Left kidney (tissue), 2 donors: ENCODE measurements around the gene CAMKK2. TPM values are rescaled to one million over a fixed set of nuclear protein-coding genes. Genes with fewer than 3 reads are reported as not detected.

Experiments
- DNase-seq: peaks from one replicate; pipeline ENCODE4 v3.0.0-alpha.2; 2013
- polyA plus RNA-seq: library from polyadenylated mRNA; unstranded; fragments of 120-200 nt; gene quantifications from one replicate; pipeline ENCODE4 v1.2.1, GENCODE V29; 2013; ENCODE audit not compliant: insufficient read length

Gene CAMKK2
- polyA plus RNA-seq, 1 donor = 37.6 TPM

DNA sequence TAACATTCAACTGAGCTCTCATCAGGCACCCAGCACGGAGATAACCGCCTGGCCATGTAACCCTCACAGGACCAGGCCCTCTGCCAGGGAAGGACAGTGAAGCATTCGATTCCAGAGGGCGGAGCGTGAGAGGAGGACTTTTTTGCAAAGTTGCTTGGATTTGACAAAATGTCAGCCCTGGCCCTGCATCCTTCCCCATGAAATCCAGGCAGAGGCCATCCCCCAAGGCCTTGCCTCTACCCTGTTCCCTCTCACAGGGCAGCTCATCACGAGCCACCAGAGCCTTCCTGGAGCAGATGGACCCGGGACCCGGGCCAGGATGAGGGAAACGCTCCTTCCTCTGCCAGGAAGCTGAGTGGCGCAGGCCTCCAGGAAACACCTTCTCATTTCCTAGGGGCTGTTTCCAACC lies 17.0 kb downstream of the CAMKK2 start:
- no peak for DNase-seq

GRCh38 chr12:121279071-121279375 lies 17.5 kb downstream of the CAMKK2 start:
- DNase-seq = no peak

- DNase-seq = no peak
Measured at GRCh38 chr12:121278169-121279070, 18.1 kb downstream of the CAMKK2 start.

- DNase-seq = no peak
Measured at GRCh38 chr12:121277374-121277759, 19.1 kb downstream of the CAMKK2 start.

- no peak for DNase-seq
Measured at GRCh38 chr12:121274036-121274763, 22.3 kb downstream of the CAMKK2 start.

GRCh38 chr12:121273364-121273896 lies 23.1 kb downstream of the CAMKK2 start:
- DNase-seq = no peak

DNA sequence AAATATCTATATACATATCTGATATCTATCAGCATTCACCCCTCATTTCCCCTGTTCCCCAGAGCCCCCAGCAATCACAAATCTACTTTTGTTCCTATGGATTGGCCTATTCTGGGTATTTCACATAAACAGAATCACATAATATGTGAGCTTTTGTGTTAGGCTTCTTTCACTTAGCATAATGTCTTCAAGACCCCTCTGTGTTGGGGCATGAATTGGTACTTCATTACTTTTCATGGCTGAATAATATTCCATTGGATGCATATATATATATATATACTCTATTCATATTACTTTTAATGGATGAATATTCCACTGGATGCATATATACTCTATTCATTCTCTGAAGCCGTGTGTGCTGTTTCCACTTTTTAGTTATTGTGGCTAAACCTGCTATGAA lies 28.7 kb downstream of the CAMKK2 start:
- DNase-seq = no peak

DNA sequence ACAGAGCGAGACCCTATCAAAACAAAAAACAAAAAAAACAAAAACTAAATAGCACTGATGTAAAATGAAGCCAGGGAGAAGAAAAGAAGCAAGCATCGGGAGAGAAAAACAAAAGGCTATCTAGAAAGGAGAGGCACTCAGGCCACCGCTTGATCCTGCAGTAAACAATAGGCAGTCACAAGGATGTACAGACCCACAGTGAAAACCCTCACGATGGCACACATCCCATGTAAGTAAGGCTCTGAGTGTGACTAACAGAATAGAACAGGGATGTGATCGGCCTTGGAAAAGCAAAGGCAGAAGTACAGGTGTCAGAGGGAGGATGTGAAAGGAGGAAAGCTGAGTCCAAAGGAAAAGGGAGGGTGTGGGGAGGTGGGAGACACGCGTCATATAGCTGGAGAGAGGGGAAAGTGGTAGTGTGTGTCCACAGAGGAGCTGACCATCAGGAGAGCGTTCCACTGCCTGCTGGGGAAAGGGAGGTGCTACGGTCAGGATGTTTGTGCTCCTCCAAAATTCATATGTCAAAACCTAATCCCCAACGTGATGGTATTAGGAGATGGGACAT lies 31.5 kb downstream of the CAMKK2 start:
- no peak for DNase-seq

DNA sequence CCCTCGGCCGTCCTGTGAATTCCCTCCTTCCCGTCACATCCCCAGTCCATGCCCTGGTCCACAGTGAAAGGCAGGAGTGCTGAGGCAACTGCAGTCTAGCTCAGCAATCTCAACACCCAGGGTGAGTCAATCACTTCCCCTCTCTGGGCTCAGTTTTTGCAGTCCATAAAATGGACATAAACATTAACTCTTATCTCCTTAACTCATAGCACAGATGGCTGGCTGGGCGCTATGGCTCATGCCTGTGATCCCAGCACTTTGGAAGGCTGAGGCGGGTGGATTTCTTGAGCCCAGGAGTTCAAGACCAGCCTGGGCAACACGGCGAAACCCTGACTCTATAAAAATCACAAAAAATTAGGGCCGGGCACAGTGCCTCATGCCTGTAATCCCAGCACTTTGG lies 32.4 kb downstream of the CAMKK2 start:
- DNase-seq = no peak

GRCh38 chr12:121263206-121263935 lies 33.1 kb downstream of the CAMKK2 start:
- DNase-seq = no peak

GRCh38 chr12:121261398-121261797 lies 35.1 kb downstream of the CAMKK2 start:
- DNase-seq = no peak

DNA sequence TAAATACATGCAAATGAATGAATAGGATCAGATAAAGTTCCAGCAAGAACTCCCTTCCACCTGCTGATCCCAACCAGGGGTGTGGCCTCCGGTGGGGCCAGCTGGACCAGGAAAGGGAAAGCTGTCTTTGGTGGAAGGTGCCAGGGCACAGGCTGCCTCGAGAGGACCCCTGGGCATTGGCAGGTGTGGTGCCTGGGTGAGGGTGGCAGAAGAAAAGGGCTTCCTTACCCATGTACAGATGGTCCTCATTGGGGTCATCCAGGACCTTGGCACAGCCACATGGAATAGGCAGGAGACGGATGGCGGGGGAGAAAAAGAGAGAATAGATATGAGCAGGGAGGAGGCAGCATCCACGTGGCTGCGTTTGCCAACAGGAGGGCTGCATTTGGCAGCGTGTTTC lies 36.4 kb downstream of the CAMKK2 start:
- DNase-seq = no peak

- no peak for DNase-seq
Measured at GRCh38 chr12:121259074-121259473, 37.4 kb downstream of the CAMKK2 start.

DNA sequence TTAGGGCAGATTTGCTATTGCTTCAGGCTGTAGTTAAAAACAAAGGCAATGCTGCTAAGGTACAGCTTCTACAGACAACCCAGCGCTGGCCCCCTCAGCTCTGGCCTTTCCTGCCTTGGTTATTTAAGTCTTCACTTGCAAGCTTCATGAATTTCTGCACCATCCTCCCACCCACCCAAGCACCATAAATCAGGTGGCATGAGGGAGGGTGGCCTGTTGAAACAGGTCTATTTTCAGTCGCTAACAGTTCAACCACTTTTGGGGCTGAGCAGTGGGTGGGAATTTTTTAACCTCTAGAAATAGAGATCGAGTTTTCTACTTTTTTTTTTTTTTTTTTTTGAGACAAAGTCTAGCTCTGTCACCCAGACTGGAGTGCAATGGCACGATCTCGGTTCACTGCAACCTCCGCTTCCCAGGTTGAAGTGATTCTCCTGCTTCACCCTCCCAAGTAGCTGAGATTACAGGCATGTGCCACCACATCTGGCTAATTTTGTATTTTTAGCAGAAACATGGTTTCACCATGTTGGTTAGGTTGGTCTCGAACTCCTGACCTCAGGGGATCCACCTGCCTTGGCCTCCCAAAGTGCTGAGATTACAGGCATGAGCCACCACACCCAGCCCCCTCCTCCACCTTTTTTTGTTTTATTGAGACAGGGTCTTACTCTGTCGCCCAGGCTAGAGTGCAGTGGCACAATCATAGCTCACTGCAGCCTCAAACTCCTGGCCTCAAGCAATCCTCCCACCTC lies 38.6 kb downstream of the CAMKK2 start:
- DNase-seq = peak; percentile 84

DNA sequence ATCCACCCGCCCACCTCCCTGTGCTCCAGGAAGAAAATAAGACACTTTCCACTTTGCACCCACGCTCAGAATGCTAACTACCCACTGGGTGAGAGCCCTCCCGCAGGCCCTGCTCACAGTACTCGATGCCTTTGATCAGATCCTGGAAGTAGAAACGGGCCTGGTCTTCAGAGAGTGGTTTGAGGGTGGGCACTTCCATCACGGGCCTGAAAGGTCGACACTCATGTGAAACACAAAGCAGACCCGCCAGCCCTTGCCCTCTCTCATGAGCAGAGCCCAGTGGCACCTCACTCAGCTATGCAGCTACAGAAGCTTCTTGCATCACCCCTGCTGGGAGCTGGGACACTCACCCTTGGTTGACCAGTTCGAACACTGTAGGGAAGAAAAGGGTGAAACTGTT lies 41.1 kb downstream of the CAMKK2 start:
- no peak for DNase-seq

GRCh38 chr12:121253638-121254335 lies 42.7 kb downstream of the CAMKK2 start:
- no peak for DNase-seq

- no peak for DNase-seq
Measured at GRCh38 chr12:121252712-121253345, 43.7 kb downstream of the CAMKK2 start.

DNA sequence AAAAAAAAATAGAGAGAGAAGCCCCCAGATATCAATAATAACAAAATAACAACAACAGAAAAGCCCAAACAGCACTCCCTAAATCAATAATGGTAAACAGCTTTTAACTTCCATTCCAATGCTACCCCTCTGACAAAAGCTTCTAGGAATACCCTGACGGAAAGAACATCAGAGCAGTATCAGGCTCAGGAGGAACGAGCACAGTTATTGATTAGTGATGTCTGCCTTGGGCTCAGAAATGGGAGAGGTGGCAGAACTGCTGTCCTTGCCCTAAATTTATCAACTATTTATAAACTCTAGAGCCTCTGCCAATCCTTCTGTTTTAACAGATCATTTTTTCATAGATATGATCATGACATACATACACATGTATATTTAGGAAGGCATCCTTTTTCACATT lies 44.7 kb downstream of the CAMKK2 start:
- DNase-seq = no peak

GRCh38 chr12:121250359-121250758 lies 46.1 kb downstream of the CAMKK2 start:
- no peak for DNase-seq

GRCh38 chr12:121248622-121249021 lies 47.9 kb downstream of the CAMKK2 start:
- no peak for DNase-seq
